CD4-positive, alpha-beta T cell treated with Interleukin-12 subunit alpha and Interleukin-12 subunit beta, for 1 hour (primary cell): ENCODE results near the gene MED29.

Experiments used
- DNase-seq: peaks from one replicate; pipeline ENCODE4 v3.0.0-alpha.2; 2020

Gene MED29, protein sequence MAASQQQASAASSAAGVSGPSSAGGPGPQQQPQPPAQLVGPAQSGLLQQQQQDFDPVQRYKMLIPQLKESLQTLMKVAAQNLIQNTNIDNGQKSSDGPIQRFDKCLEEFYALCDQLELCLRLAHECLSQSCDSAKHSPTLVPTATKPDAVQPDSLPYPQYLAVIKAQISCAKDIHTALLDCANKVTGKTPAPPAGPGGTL

DNA sequence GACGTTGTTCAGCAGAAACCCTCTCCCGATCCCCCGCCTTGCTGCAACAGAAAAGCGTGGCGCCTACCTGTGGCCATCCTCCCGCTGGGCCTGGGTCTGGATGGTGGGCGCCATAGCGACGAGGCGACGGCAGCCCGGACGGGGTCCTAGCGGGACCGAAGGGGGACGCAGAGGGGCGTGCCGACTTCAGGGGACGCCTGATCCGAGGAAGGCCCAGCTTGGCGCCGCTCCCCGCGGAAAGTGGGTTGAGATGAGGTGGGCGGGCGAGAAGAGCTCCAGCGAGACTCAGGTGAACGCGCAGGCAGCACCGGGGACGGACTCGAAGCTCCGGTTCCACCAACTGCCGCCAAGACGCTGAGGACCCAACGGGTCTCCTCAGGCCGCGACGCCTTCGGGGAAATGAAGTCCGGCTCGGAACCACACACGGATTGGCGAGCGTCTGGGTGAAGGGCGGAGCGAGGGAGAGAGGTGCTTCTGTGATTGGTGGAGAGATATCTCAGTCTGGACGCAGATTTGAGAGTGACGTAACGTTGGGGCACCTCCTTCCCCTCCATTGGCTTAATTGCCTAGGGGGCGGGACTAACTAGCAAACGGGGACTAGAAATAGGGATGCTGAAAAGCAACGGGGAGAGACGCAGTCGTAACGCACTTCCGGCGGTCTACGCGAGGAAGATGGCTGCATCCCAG lies at the start of gene MED29, which contains the start of gene PAF1:
TSS of gene MED29 (plus strand) at position 628 of the 687 bp plus-strand sequence. CDS start at position 673, 45 bp downstream.
TSS of gene PAF1 (minus strand) at position 356 of the 687 bp plus-strand sequence. CDS start at position 114, 242 bp downstream.
- peak; percentile 99 for DNase-seq

DNA sequence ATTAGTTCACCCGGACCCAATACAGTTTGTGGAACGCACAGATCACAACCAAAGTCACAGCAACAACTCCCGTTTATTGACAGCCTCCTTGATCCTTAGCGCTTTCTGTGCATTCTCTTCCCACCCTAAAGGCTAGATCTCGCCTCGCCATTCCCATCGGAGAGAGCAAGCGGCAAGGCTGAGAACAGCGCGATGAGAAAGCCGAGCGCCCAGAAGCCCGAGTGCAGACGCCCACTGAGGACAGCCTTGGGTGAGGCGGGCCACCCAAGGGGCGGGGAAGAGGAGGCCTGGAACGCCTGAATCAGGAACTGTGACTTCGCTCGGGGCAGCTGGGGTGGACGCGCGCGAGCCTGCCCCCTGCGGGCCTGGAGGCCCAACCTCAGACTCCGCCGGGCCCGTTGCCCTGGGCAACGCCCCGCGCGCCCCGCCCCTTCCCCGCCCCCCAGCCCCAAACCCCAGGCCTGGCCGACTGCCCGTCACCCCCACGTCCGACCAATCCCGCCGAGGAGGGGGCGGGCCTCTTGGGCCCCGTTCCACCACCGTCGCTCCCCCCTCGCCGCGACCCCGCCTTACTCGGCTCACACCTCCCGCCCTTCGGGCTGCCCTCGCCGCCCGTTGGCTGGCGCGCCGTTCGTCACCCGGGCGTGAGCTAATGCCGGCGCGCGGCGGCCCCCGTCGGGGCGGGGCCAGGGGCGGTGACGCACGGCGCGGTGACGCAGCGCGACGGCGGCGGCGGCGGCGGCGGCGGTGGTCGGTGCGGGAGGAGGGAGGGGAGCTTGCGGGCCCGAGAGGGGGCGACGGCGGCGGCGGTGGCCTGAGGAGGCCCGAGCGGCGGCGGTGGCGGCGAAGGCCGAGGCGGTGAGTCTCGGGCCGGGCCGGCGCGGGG lies 49.2 kb upstream of the MED29 start, which contains the start of gene SAMD4B:
TSS of gene SAMD4B (plus strand) at position 703 of the 886 bp plus-strand sequence. CDS start 14,473 bp downstream, outside the sequence.
- DNase-seq: peak; percentile 100

DNA sequence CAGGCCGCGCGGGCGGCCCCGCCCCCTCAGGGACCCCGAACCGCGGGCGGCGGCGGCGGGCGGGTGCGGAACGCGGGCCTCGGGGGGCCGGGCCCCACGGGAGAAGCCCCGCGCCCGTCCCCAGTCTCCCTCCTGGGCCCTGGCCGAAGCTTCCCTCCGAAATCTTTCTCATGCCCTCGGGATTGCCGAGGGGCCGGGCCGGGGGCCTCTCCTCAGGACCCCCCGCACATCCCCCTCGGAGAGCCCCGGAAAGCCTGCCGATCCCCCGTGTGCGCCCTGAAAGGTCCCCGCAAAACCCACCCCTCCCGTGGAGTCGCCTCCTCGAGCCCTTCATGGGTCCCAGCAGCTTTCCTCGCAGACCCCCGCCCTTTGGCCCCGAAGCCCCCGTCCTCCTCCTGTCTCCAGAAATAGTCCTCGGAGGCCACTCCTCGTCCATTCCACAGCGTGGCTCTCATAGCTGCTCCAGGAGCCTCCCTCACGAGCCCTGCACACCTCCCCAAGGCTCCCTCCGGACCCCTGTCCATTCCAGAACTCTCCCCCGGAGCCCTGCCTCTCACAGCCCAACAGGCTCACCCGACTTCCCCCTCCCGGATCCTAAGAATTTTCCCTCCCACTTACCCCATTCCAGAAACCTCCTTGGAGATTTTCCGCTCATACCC lies 48.4 kb upstream of the MED29 start:
- DNase-seq: no peak

DNA sequence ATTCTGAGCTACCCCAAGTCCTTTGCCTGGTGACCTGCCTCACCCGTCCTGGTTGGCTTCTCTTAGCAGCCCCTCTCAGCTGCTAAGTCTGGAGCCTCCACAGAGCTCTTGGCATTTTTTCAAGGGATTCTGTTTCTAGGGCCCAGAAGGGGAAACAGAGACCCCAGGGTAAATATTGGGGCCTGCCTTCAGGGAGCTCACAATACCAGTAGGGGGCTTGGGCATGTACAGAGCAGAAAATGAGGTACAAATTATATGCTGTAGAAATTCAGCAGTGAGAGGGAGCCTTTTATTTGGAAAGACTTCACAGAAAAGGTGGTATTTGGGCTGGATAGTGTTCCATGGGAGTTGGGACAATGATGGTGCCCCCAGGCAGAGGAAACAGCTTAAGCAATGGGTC lies 45.2 kb upstream of the MED29 start:
- no peak for DNase-seq

DNA sequence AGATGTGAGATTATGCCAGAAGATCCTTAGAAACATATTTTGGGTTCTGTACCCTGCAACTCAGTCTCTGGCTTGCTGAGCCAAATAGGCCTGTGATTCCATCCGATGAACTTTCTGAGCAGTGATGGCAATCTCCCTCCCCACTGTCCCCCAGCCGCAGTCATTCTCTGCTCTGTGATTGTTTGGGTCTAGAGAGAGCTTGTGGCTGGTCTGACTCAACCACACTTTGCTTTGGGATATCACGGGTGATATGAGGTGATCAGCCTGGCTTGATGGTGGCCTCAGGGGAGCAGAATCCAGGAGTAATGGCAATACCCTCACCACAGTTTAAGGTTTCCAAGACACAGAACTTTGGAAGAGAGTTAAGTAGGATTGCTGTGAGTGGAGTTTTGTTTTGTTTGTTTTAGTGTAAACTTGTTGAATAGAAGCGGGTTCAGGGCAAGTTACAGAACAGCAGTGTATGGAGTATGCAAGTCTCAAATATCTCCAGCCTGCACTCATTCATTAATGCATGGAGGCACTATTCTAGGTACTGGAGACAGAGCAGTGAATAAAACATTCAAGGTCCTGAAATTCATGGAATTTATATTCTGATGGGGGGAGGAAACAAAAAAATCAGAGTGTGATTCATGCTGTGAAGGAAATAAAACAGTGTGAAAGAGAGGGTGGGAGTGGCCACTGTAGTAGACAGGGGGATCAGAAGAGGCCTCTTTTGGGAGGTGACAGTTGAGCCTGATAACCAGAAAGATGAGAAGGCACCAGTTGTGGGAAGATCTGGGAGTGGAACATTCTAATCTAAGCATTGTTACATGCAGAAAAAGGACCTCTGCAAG lies 43.6 kb upstream of the MED29 start:
- DNase-seq: no peak

DNA sequence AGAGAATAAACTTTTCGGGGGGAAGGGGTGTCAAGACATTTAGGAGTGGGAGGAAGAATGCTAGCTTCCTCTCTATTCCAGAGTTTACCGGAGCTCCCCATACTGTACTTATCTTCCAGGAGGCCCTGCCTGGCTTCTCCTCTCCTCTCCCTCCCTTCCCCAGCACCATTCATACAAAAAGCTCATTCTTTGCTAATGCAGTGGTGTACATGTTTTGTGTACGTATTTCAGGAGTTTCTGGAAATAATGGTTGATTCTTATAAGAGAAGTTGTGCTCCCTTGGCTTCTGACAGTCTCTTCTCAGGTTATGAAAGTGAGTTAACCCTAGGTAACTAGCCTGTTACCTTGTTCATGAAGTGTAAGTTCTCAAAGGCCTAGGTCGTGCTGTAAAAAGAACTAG lies 41.9 kb upstream of the MED29 start:
- no peak for DNase-seq

DNA sequence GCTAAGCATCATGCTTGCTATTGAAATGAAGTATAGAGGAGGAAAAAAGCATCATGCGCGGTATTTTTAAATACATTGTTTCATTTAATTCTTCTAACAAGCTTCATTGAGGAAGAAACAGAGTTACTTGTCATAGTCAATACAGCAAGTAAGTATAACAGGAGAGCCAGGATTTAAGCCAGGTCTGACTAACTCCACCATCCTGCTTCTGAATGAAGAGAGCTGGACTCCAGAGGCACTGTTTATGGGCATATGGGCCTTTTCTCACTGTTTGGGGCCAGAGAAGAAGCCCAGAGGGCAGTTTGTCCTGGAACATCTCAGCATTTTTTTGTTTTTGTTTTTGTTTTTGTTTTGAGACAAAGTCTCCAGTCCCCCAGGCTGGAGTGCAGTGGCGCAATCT lies 41.0 kb upstream of the MED29 start:
- DNase-seq: no peak

DNA sequence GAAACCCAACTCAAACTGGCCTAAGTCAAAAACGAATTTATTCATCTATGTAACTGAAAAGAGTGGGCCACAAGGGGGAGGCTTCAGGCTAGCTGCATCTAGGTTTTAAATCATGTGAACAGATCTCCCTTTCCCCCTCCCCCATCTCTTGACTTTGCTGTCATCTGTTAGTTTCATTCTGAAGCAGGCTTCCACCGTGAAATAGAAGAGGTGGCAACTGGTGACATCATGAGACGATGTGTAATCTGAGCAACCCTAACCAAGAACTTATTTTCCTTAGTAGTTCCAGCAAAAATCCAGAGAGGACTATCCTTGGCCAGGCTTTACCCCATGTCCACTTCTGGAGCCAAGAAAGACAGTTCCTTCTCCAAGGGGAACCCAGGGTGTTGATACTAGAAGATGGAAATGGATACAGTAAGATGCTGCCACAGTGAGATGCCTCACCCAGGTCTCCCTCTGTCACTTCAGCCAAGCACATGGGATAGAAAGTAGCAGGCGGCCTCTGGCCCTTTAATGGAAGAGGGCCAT lies 39.6 kb upstream of the MED29 start:
- DNase-seq: peak; percentile 45

DNA sequence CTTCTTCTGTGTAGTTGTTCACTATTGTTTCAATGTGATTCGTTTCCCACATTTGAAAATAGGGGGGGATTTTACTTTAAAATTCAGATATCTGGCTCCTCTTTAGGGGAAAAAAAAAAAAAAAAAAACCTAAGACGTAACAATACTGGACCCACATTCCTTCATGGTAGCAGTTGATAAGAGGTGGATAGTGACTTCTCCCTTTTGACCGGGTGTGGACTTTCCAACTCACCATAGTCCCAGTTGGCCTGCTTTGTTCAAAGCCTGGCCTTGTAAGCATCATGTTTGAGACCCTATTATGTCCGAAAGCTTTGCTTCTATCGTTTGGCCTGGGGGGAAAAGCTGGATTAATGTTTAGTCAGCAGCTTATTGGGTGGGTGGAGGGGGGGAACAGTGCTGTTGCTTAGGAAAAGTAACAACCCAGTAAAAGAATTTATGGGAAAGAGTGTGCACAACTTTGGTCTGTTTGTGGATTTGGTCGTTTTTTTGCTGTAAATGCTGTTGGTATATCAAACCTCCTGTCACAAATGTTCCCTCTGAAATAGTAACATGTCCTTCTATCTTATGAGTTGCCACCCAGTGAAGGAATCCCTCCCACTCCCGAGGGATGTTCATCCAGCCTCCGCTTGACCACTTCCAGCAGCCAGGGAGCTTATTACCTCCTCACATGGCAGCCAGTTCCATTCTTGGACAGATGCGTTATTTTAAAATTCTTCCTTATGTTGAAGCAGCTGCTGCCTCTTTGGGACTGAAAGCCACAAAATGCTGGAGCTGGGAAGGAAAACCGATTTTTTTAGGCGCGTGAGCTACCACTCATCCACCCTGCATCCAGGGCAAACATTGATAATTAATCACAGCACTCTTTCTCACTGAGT lies 38.6 kb upstream of the MED29 start:
- DNase-seq: no peak

DNA sequence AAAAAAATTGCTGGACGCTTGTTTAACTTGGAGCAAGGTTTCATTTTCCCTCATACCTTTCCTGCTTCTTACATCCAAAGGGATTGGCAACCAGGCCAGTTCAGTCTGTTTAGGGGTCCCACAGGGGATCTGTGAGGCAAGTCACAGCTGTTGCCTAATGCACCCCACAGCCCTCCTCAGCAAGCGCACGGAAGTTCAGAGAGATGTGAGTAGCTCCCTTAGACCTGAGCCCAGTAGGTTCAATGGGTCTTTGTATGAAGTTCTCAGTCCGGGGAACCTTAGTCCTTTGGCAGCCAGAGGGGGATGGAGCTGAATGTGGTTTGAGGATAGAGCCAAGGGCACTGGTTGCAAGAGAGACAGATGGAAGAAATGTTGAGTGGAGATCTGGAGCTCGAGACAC lies 35.9 kb upstream of the MED29 start:
- DNase-seq: no peak

DNA sequence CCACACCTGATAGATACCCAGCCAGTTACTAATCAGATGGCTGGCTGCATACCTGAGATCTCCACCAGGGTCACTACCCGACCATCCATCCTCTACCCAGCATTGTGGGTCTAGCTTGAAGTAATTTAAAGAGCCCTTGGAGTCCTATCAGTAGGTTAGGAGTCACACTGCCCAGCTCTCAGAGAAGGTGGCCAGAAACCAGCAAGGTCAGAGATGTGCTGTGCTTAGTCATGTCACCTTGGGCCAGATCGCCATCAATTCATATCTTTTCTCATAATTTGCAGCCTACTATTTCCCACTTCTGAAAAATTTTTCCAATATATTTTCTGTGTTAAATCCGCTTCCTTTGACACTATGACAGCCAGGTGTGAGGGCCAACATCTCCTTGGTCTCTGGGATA lies 35.1 kb upstream of the MED29 start:
- DNase-seq: no peak

DNA sequence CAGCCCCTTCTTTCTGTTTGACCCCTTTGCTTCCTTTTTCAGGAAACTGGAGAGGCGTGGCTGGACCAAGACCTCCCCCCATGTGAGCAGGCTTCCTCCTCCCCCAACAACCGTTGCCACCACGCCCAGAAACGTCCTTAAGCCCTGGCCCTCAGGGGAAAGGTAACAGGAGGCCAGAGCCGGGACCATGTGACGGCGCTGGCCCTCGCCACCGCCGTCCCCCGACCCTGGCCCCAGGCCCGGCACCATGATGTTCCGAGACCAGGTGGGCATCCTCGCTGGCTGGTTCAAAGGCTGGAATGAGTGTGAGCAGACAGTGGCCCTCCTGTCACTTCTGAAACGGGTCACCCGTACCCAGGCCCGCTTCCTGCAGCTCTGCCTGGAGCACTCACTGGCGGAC lies 34.5 kb upstream of the MED29 start:
- no peak for DNase-seq

DNA sequence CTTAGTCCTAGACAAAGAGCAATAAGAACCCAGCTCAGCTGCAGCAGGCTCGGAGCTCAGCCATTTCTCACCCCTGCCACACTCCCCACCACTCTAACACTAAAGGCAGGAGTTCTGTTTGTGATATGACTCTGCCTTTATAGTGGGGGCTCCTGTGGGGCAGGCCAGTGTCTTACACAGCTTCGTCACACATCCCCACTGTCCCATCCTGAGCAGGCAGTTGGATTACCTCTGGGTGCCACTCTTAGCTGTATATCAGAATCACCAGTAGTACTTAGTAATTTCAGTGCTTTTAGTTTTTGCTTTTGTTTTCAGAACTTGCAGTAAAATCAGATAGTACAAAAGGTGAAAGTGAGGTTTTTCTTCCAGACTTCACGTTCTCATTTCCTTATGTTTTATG lies 32.2 kb upstream of the MED29 start:
- no peak for DNase-seq

DNA sequence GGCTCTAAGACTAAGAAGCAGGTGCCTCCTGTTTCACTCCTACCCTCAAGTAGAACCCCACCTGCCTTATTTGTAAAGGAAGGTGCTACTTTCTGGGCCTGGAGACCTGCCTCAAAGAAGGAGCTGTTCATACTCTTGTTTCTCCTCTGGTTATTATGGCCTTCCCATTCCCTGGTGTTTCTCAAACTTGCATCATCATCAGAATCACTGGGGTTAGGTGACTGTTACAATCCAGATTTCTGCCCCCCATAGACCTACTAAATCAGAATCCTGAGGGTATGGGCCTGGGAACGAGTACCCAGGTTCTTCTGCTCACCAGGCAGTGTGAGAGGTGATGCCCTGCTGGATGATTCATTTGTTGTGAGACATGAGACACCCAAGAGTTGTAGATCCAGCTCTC lies 30.6 kb upstream of the MED29 start:
- no peak for DNase-seq

DNA sequence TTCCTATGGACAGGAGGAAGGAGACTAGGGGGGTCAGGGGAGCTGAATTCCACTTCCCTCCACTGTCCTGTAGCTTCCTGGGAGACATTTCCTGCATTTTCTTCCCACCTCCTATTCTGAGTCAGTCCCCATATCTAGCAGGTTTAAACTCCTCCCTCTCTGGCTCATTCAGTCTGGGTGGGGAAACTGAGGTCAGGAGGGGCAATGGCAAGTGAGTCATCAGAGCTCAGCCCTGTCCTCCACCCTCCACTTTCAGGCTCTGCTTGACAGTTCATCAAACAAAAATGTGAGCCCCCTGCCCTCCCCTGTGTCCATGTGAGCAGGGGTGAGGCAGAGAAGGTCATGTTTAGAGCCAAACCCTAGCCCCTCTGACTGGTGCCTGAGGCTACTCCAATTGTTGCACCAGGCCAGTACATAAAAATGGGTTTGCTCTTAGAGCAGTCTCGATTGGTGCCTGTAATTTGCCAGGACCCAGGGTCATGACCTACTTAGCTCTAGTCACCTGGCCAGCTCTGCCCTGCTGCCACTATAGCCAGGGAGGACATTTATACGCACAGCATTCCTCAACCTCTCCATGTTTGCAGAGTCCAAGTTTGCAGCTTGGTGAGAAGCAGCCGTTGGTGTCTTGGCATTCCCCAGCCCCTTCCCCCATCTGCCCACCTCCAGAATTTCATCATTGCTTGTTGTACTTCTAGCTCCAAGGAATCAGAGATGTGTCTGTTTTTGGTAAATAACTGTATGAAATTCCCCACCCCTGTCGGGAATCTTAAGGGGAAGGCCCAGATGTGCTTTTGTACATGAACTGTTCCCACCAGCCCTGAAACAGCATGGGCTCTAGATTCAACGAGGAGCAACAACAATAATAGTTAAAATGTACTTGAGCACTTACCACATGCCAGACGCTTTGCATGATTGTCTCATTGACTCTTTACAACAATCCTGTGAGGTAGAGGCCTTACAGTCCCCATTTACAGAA lies 28.2 kb upstream of the MED29 start:
- DNase-seq: no peak

DNA sequence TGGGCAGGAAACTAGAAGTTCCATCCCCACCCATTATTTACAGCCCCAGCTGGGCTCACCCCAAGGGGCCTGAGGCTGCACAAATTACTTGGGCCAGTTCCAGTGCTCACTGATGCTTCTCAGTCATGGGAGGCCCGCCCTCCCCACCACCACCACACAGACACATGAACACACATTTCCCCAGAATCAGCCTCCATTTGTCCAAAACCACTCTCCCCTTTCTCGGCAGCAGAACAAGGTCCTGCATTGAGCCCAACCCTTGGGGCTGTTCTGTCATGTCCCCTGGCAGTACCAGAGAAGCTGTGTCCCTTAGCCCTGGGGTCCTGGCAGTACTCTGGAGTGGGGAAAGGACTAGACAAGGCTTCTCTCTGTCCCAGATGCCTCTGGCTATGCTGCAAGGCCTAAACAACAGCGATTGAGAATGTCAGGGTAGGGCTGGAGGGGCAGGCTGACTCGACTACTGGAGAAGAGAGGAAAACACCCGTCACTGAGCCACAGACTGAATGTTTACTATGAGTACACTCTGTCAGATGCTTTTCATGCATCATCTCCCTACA lies 27.2 kb upstream of the MED29 start:
- no peak for DNase-seq

DNA sequence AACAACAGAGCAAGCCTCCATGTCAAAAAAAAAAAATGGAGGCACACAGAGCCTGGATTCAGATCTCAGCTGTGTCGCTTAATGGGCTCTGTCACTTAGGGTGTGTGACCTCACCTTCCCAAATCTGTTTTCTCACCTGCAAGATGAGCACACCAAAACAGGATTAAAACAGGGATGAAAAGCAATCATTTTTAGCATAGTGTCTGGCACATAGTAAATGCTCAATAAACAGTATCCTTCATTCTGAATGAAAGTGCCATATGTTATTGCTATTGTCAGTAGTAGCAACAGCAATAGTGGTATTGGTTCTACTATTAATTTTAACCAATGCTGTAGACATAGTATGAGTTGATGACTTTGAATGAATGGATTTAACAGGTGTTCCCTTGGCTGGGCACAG lies 25.6 kb upstream of the MED29 start:
- no peak for DNase-seq

DNA sequence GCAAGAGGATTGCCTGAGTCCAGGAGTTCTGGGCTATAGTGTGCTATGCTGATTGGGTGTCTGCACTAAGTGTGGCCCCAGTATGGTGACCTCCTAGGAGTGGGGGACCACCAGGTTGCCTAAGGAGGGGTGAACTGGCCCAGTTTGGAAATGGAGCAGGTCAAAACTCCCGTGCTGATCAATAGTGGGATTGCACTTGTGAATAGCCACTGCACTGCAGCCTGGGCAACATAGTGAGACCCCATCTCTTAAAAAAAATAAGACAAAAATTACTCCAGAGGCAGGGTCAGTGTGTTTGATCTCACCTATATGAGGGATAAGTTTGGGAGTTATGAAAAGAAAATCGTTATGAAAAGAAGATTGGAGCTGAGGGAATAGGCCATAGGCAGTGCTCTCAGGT lies 22.0 kb upstream of the MED29 start:
- no peak for DNase-seq

DNA sequence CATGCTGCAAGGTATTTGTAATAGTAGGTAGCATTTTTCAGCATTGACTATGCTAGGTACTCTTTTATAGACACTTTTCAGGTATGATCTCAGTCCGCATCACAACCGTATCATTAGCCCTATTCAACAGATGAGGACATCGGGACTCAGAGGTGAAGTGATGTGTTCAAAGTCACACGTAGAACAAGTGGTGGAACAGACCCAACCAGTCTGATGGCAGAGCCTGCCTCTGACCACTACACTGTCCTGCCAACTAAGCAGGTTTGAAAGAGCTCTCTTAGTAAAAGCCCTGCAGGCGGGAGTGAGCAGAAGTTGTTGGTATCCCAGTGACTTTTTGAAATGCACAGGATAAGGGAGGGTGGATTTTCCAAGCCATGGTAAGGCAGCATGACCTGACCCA lies 20.4 kb upstream of the MED29 start:
- no peak for DNase-seq
